ENCODE results near the gene COL20A1. TPM values are rescaled to one million over a fixed set of nuclear protein-coding genes. Genes with fewer than 3 reads are reported as not detected.
A peak's percentile ranks its signal among the peaks of the same experiment; 100 is the strongest.

Gene COL20A1
- total and polyA plus RNA-seq, 3 experiments from 2014 or later: 0.04 TPM; not detected in 2

DNA sequence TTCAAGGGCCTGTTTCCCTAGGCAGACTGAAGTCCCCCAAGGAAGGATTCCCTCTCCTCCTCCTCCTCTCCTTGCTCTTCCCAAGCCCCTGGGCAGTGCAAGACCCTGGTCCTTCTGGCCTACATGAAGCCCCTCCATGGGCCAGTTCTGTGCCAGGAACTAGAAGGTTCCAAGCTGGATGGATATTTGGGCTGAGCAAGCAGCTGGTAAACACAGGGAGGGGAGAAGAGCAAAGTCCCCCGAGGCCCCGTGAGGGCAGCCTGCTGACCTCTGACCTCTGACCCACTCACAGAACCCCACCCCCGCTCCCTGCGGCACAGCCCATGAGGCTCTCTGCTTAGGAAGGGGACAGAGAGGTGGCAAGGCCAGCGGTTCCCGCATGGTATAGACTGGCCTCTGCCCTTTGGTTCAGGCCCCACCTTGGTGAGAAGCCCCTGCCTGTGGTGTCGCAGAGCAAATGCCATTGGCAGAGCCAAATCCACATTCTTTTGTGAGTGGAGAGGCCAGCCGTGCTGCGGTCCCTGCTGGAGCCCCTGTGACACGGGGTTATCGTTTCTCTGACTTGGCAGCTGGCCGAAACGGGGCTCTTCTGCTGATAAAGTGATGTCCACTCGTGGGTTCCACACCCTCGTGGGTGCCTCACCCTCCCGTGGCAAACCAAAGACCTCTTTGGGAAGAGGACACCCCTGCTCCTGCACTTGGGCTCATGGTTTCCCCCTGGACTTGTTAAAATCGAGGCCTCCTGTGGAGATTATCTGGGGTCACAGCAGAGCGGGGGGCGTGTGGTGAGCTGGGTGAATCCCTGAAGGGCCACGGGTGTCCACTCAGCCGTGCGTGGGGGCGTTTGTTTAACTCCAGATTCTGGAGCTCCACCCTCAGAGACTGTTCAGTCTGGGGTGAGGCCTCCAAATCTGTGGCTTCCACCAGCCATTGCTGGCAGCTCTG is 70.3 kb downstream of the COL20A1 start:
- Mint-ChIP-seq H3K4me1 (peaks cover 0 to 7% (median 1%) of the 10 kb centered on the region in 3 donors), H3K27me3 (peaks cover 10 to 20% of the 10 kb centered on the region in 2 donors), H3K4me3 (peak overlapping the region in 1 of 7 donors; percentile 5), H3K9me3 (no peaks in the 10 kb centered on the region), H3K36me3 (no peaks in the 10 kb centered on the region), H3K27ac (no peak overlapping the region)
- DNase-seq: no peak
- Histone ChIP-seq H3K36me3 (ENCODE audit: insufficient read depth, low read length) (no peaks in the 10 kb centered on the region), H3K4me1 (ENCODE audit: insufficient read depth, low read length) (no peaks in the 10 kb centered on the region), H3K27me3 (ENCODE audit: insufficient read depth, low read length, poor library complexity, severe bottlenecking) (no peaks in the 10 kb centered on the region), H3K27ac (ENCODE audit: low read depth, low read length) (no peak overlapping the region), H3K4me3 (ENCODE audit: low read length) (no peak overlapping the region), H3K9me3 (ENCODE audit: low read length) (no peaks in the 10 kb centered on the region)
- ChIA-PET POLR2A (no interaction called here), CTCF (no interaction called here)

DNA sequence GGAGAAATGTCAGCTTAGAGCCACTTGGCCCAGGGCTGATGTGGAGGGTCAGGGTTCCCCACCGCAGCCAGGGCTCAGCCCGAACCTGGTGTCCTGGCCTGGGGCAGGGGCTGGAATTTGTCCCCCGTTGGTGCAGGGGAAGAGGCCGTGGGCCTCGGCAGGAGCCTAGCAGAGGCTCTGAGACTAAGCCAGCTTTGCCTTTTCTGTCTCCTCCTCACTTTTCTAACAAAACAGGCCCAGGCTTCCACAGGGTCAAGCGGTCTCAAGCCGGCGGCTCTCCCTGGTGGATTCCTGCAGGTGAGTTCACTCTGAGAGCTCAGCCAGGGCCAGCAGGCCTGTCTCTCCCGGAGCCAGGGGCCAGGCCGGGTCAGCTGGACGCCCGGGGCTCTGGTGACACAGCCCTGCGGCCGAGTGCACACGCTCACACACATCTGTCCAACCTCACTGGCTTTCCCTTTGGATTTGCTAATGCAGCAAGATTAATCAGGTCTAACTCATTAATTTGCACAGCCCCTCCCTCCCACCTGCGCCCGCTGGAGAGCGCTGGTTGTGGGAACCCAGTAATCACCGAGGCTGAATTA is 71.1 kb downstream of the COL20A1 start:
- no peaks in the 10 kb centered on the region for H3K36me3 ChIP-seq (ENCODE audit: insufficient read depth, low read length)
- no peak overlapping the region for H3K4me3 ChIP-seq (ENCODE audit: low read length)
- Mint-ChIP-seq H3K27ac (no peak overlapping the region), H3K4me1 (peaks cover 0 to 7% (median 1%) of the 10 kb centered on the region in 3 donors), H3K36me3 (no peaks in the 10 kb centered on the region), H3K9me3 (no peaks in the 10 kb centered on the region), H3K4me3 (no peak overlapping the region), H3K27me3 (peaks cover 10 to 22% of the 10 kb centered on the region in 2 donors)
- CTCF ChIA-PET: no interaction called here
- H3K27me3 ChIP-seq (ENCODE audit: insufficient read depth, low read length, poor library complexity, severe bottlenecking): no peaks in the 10 kb centered on the region
- POLR2A ChIA-PET: no interaction called here
- DNase-seq: no peak
- H3K9me3 ChIP-seq (ENCODE audit: low read length): no peaks in the 10 kb centered on the region
- H3K4me1 ChIP-seq (ENCODE audit: insufficient read depth, low read length): no peaks in the 10 kb centered on the region
- no peak overlapping the region for H3K27ac ChIP-seq (ENCODE audit: low read depth, low read length)

DNA sequence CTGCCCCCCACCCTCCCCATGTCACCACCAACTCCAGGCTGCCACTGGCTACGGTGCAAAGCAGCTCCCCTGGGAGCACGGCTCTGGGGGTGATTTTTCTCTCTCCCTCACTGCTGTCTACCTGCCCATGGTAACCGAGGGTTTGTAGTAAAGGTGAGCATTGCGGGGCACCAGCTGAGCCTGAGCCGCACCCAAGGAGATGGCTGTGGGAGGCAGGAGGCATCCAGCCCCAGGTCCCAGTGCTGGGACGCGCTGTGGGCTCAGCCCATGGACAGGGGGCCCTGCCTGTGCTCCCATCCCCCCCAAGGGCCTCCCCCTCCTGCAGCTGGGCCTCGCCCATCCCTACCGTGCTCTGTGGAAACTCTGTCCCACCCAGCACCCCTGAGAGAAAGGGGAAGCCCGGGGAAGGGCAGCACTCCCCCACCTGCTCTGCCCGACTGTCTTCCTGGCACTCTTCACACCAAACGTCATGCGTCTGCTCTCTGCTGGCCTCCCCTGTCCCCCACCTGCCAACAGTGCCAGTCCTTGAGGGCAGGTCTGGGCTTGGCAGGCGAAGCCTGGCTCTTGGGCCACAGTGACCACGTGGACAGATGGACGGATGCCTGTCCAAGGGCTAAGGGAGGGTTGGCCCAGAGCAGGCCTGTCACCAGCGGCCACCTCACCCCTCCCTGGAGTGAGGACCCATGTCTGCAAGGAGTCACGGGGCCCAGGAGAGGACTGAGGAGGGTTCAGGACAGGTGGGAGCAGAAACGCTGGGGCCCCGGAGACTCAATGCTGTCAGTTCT is 72.0 kb downstream of the COL20A1 start:
- Mint-ChIP-seq H3K4me3 (no peak overlapping the region), H3K4me1 (peaks cover 0 to 7% (median 1%) of the 10 kb centered on the region in 3 donors), H3K27ac (no peak overlapping the region), H3K36me3 (no peaks in the 10 kb centered on the region), H3K9me3 (no peaks in the 10 kb centered on the region), H3K27me3 (peaks cover 7 to 20% of the 10 kb centered on the region in 2 donors)
- no peaks in the 10 kb centered on the region for H3K9me3 ChIP-seq (ENCODE audit: low read length)
- no peaks in the 10 kb centered on the region for H3K36me3 ChIP-seq (ENCODE audit: insufficient read depth, low read length)
- no peak overlapping the region for H3K27ac ChIP-seq (ENCODE audit: low read depth, low read length)
- no peak for DNase-seq
- no peaks in the 10 kb centered on the region for H3K4me1 ChIP-seq (ENCODE audit: insufficient read depth, low read length)
- no peak overlapping the region for H3K4me3 ChIP-seq (ENCODE audit: low read length)
- POLR2A ChIA-PET: no interaction called here
- no peaks in the 10 kb centered on the region for H3K27me3 ChIP-seq (ENCODE audit: insufficient read depth, low read length, poor library complexity, severe bottlenecking)
- CTCF ChIA-PET: no interaction called here

DNA sequence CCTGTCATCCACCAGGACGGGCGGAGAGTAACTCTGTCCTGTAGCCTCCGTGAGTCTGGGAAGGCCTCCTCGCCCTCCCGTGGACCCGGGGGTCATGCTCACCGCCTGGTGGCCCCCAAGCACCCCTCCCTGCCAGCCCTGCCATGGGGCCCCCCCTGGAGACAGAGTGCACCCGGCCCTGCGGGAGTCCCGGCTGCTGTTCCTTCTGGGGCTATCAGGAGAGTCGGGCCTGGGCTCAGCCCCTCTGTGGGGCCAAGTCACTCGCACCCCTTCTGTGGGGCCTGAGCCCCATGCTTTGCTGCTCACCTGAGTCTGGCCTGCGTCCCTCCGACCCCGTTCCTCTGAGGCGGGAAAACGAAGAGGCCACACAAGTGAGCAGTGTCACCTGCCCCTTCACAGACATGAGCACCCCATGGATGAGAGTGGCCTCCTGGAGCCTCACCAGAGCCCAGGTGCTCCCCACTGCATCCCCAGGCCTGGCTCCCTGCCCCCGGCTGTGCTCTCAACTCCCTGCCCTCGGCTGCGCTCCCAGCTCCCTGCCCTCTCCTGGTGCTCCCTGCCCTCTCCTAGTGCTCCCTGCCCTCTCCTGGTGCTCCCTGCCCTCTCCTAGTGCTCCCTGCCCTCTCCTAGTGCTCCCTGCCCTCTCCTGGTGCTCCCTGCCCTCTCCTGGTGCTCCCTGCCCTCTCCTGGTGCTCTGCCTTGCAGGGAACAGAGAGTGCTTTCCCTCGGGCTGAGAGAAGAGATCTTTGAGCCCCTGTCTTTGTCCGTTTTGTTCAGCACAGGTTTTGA is 72.8 kb downstream of the COL20A1 start:
- DNase-seq: no peak
- Mint-ChIP-seq H3K4me3 (no peak overlapping the region), H3K27ac (no peak overlapping the region), H3K4me1 (peaks cover 0 to 7% (median 1%) of the 10 kb centered on the region in 3 donors), H3K27me3 (peaks cover 4 to 20% of the 10 kb centered on the region in 2 donors), H3K9me3 (no peaks in the 10 kb centered on the region), H3K36me3 (no peaks in the 10 kb centered on the region)
- no peaks in the 10 kb centered on the region for H3K9me3 ChIP-seq (ENCODE audit: low read length)
- no peaks in the 10 kb centered on the region for H3K4me1 ChIP-seq (ENCODE audit: insufficient read depth, low read length)
- POLR2A ChIA-PET: no interaction called here
- no peaks in the 10 kb centered on the region for H3K36me3 ChIP-seq (ENCODE audit: insufficient read depth, low read length)
- no peak overlapping the region for H3K4me3 ChIP-seq (ENCODE audit: low read length)
- no peak overlapping the region for H3K27ac ChIP-seq (ENCODE audit: low read depth, low read length)
- CTCF ChIA-PET: no interaction called here
- no peaks in the 10 kb centered on the region for H3K27me3 ChIP-seq (ENCODE audit: insufficient read depth, low read length, poor library complexity, severe bottlenecking)

DNA sequence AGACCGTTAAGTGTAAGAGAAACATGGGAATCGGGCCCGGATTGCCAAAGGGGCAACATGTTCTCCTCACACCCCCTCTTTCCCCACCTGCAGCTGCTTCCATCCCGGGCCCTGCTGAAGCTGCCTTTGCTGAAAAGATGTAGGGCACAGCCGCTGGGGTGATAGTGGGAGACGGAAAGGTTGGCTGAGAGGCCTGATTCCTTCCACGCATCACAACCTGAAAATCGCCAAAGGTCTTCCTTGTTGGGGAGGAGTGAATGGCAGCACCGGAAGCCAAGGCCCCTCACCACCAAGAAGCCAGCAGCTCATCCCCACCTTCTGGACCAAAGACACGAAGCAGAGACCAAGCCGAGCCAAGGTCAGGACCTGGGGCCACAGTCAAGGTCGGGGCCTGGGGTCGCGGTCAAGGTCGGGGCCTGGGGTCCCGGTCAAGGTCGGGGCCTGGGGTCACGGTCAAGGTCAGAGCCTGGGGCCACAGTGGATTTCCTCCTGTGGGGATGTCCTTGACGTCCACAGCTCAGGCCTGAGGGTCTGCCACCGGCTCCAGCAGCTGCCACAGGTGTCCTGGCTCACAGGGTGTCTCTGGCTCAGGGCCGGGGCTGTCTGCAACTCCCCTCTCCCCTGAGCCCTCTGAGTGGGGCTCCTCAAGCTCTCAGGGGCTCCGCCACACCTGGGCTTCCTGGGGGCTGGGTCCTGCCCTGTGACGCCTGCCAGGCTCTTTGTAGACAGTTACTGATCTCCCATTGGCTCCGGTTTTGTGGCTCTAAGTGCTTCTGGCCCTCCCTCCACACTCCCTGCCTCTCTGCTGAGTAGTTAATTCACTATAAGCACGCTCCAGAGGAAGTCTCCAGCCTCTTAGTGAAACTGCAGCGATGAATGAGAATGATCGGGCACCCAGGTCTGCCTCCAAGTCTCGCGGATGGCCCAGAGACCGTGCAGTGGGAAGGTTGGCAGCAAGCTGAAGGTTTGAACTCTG is 73.7 kb downstream of the COL20A1 start:
- H3K36me3 Mint-ChIP-seq: no peaks in the 10 kb centered on the region
- Histone ChIP-seq H3K4me1 (ENCODE audit: insufficient read depth, low read length) (no peaks in the 10 kb centered on the region), H3K4me3 (ENCODE audit: low read length) (no peak overlapping the region), H3K27me3 (ENCODE audit: insufficient read depth, low read length, poor library complexity, severe bottlenecking) (no peaks in the 10 kb centered on the region), H3K27ac (ENCODE audit: low read depth, low read length) (no peak overlapping the region), H3K9me3 (ENCODE audit: low read length) (no peaks in the 10 kb centered on the region), H3K36me3 (ENCODE audit: insufficient read depth, low read length) (no peaks in the 10 kb centered on the region)
- H3K4me3 Mint-ChIP-seq: no peak overlapping the region
- H3K27ac Mint-ChIP-seq: peak overlapping the region in 1 of 8 donors; percentile 50
- POLR2A ChIA-PET: no interaction called here
- no peaks in the 10 kb centered on the region for H3K9me3 Mint-ChIP-seq
- CTCF ChIA-PET: no interaction called here
- peaks cover 7 to 27% of the 10 kb centered on the region in 2 donors for H3K27me3 Mint-ChIP-seq
- H3K4me1 Mint-ChIP-seq: peaks cover 0 to 7% (median 1%) of the 10 kb centered on the region in 3 donors
- DNase-seq: no peak

DNA sequence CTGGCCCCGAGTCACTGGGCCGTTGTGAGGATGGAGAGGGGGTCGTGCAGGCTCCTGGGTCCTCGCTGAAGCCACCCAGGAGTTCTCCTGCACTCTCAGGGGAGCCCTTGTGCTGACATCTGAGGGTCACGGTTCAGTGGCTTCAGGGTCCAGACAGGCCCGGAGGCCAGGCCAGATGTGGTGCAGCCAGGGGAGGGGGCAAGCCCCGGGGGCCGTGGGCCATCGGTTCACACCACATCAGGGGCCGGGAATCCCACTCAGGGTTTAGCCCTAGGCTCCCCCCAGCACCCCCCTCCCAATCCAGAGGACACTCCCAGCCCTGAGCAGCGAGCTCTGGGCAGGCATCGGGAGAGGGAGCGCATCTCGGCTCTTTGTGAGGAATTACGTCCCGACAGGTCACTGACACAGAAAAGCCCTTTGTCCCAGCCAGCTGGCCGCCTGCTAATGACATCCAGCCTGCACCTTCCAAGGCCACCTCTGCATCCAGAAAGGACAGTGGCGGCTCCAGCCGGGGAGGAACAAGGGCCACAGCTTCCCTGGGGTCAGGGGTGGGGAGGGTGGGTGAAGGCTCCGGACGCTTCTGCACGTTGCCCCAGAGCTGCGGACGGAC is 74.6 kb downstream of the COL20A1 start:
- Mint-ChIP-seq H3K4me1 (peaks cover 0 to 4% (median 0%) of the 10 kb centered on the region in 3 donors), H3K4me3 (no peak overlapping the region), H3K27me3 (peaks cover 7 to 24% of the 10 kb centered on the region in 2 donors), H3K9me3 (no peaks in the 10 kb centered on the region), H3K27ac (no peak overlapping the region), H3K36me3 (no peaks in the 10 kb centered on the region)
- POLR2A ChIA-PET: no interaction called here
- no peak for DNase-seq
- no peaks in the 10 kb centered on the region for H3K36me3 ChIP-seq (ENCODE audit: insufficient read depth, low read length)
- no peak overlapping the region for H3K27ac ChIP-seq (ENCODE audit: low read depth, low read length)
- H3K27me3 ChIP-seq (ENCODE audit: insufficient read depth, low read length, poor library complexity, severe bottlenecking): no peaks in the 10 kb centered on the region
- H3K4me3 ChIP-seq (ENCODE audit: low read length): no peak overlapping the region
- H3K4me1 ChIP-seq (ENCODE audit: insufficient read depth, low read length): no peaks in the 10 kb centered on the region
- H3K9me3 ChIP-seq (ENCODE audit: low read length): no peaks in the 10 kb centered on the region
- CTCF ChIA-PET: interaction anchor here (1.6 kb wide), 1 partner anchor 14 kb away, joined by 3 read pairs; no protein-coding TSS in a partner anchor

DNA sequence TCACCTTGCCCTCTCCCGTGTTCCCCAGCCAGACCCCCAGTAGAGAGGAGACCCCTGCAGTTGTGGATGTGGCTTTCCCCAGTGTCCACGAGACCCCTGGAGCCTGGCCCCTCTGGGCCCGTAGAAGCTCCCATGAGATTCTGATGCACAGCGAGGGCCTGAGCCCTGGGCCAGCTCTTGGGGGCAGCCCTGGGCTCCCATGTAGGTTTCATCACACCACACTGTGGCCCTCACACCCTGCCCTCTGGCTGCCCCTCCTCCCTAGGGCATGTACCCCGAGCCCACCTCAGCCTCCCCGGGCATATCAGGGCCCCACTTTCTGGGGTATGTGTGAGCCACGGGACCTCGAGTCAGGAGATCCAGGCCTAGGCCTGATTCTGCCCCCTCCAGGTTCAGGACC is 75.2 kb downstream of the COL20A1 start:
- no peak overlapping the region for H3K27ac ChIP-seq (ENCODE audit: low read depth, low read length)
- DNase-seq: no peak
- POLR2A ChIA-PET: no interaction called here
- H3K9me3 ChIP-seq (ENCODE audit: low read length): no peaks in the 10 kb centered on the region
- Mint-ChIP-seq H3K9me3 (no peaks in the 10 kb centered on the region), H3K27me3 (peaks cover 9 to 23% of the 10 kb centered on the region in 2 donors), H3K36me3 (no peaks in the 10 kb centered on the region), H3K4me3 (no peak overlapping the region), H3K27ac (no peak overlapping the region), H3K4me1 (no peaks in the 10 kb centered on the region)
- no peaks in the 10 kb centered on the region for H3K4me1 ChIP-seq (ENCODE audit: insufficient read depth, low read length)
- CTCF ChIA-PET: interaction anchor here (1.6 kb wide), 1 partner anchor 14 kb away, joined by 3 read pairs; no protein-coding TSS in a partner anchor
- H3K4me3 ChIP-seq (ENCODE audit: low read length): no peak overlapping the region
- H3K27me3 ChIP-seq (ENCODE audit: insufficient read depth, low read length, poor library complexity, severe bottlenecking): no peaks in the 10 kb centered on the region
- H3K36me3 ChIP-seq (ENCODE audit: insufficient read depth, low read length): no peaks in the 10 kb centered on the region

All from CD8-positive, alpha-beta memory T cell (primary cell).